NCI-H2081 treated with DMSO at 0.1 percent for 48 hours (cell line): ENCODE data around the gene DAB2IP.

ENCODE experiments used
- DNase-seq: peaks from one replicate; lab custom pipeline; 2025; lab: John Stamatoyannopoulos, UW

The DAB2IP gene

GRCh38 chr9:121663591-121663990 is 12.2 kb downstream of the DAB2IP start:
- no peak for DNase-seq

DNA sequence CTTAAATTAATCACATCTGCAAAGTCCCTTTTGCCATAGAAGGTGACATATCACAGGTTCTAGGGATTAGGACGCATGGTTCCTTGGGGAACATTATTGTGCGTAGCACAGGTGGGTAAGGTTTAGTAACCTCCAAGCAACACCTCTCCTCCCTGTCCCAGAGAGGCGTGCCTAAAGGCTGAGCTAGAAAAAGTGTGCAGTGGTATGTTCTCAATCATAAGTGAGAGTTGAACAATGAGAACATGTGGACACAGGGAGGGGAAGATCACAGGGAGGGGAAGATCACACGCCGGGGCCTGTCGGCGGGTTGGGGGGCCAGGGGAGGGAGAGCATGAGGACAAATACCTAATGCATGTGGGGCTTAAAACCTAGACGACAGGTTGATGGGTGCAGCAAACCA is 14.9 kb downstream of the DAB2IP start:
- no peak for DNase-seq

GRCh38 chr9:121667214-121667613 is 15.8 kb downstream of the DAB2IP start:
- no peak for DNase-seq

- no peak for DNase-seq
These were observed 16.5 kb downstream of the DAB2IP start for GRCh38 chr9:121667890-121668289.

GRCh38 chr9:121670431-121670830 is 19.0 kb downstream of the DAB2IP start:
- no peak for DNase-seq

GRCh38 chr9:121671612-121672155 is 20.2 kb downstream of the DAB2IP start:
- no peak for DNase-seq

GRCh38 chr9:121672213-121672612 is 20.8 kb downstream of the DAB2IP start:
- no peak for DNase-seq

DNA sequence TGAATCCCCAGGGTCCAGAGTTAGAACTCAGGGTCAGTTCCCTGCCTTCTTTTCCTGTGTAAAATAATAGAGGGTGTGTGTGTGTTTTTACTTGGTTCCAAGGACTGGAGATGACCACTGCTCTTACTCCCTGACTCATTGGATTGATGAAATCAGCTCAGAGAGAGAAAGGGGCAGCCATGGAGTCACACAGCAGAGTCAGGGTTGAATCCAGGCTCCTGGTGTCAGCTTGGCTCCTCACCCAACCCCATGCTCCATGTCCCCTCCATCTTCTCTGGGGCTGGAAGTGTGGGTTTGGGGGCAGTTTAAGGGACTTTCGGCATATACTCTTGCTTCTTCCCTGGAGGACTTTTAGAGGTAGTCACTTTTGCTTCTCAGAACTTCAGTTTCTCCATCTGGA is 21.6 kb downstream of the DAB2IP start:
- DNase-seq: no peak

DNA sequence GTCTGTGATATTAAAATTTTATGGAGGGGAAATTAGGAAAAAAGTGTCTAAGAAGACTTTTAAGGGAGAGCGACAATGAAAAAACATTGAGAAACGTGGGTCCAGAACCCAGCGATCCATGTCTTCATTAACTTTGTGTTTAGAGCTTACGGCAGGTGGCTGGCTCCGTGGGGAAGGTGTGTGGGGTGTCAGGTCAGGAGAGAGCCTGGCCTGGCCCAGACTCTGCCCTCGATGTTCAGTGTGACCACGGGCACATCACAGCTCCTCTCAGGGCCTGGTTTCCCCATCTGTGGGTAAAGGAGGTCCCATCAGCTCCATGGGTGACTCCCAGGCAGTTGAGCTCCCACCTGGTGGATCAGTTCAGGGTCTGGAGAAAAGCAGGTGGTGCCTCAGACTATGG is 22.1 kb downstream of the DAB2IP start:
- DNase-seq: no peak

- no peak for DNase-seq
These were observed 22.6 kb downstream of the DAB2IP start for GRCh38 chr9:121674017-121674416.

DNA sequence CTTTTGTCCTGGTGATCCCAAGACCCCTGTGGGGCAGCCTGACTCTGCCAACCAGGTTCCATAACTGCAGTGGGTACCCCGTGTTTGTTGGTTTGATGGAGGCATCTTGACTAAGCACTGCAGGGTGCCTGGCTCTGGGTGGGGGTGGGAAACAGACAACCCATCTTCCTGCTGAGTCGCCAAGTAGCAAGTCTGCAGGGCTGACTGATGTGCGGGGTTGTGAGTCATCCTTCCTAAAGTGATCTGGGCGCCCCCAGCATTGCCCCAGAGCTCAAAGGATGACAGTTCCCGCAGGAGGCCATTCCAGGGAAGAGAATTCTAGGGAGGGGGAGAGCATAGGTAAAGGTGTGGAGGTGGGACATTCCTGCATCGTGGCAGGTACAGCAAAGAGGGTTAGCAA is 23.5 kb downstream of the DAB2IP start:
- no peak for DNase-seq

- no peak for DNase-seq
These were observed 23.9 kb downstream of the DAB2IP start for GRCh38 chr9:121675381-121675780.

- DNase-seq: no peak
These were observed 24.8 kb downstream of the DAB2IP start for GRCh38 chr9:121675969-121676822.

- no peak for DNase-seq
These were observed 25.5 kb downstream of the DAB2IP start for GRCh38 chr9:121676926-121677325.

- no peak for DNase-seq
These were observed 27.1 kb downstream of the DAB2IP start for GRCh38 chr9:121678501-121679022.

DNA sequence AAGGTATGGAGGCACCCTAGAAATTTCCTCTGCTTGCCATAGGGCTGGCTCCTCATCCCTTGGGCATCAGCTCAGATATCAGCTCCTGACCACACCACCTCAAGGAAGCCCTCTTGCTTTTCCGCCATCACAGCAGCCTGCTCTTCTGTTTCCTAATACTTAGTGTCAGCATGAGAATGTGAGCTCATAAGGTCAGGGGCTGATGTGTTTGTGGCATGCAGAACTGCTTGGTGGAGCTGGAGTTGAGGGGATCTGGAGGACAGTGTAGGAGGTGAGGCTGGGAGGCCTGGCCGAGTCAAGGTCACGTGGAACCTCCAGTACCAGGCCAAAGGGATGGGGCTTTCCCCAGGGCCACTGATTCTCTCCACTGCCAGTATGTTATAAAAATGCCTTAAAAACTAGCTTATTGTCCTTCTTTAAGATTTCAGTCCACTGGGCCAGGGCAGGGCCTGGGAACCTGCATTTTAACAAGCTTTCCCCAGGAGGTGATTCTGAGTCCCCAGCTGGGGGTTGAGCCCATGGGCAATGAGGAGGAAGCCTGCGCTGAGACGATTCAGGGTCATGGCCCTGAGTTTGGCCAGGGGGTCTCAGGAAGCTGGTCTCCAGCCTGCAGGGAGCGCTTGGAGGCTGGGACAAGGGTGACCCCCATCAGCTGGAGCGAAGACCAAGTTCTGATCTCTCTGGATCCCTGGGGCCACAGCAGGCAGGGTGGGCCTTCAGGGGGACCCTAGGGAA is 28.6 kb downstream of the DAB2IP start:
- no peak for DNase-seq

DNA sequence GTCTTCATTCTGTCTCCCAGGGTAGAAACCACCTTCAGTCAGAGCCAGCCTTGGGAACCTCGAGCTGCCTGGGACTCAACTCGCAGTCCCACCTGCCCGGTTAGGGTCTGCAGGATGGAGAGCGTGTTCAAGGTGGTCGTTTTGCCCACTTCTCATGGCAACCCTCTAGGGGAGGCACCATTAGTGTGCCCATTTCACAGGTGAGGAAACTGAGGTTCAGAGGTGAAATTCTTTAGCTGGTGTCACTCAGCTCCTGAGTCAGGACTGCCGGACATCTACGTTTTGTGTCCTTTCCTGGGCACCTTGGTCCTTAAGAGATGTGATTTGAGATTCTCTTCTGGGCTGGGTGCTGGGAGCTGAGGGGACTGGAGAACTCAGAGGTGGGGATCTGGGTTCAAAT is 30.0 kb downstream of the DAB2IP start:
- no peak for DNase-seq

GRCh38 chr9:121682201-121682600 is 30.8 kb downstream of the DAB2IP start:
- no peak for DNase-seq

- no peak for DNase-seq
These were observed 31.6 kb downstream of the DAB2IP start for GRCh38 chr9:121682926-121683515.

- no peak for DNase-seq
These were observed 32.2 kb downstream of the DAB2IP start for GRCh38 chr9:121683652-121684051.

DNA sequence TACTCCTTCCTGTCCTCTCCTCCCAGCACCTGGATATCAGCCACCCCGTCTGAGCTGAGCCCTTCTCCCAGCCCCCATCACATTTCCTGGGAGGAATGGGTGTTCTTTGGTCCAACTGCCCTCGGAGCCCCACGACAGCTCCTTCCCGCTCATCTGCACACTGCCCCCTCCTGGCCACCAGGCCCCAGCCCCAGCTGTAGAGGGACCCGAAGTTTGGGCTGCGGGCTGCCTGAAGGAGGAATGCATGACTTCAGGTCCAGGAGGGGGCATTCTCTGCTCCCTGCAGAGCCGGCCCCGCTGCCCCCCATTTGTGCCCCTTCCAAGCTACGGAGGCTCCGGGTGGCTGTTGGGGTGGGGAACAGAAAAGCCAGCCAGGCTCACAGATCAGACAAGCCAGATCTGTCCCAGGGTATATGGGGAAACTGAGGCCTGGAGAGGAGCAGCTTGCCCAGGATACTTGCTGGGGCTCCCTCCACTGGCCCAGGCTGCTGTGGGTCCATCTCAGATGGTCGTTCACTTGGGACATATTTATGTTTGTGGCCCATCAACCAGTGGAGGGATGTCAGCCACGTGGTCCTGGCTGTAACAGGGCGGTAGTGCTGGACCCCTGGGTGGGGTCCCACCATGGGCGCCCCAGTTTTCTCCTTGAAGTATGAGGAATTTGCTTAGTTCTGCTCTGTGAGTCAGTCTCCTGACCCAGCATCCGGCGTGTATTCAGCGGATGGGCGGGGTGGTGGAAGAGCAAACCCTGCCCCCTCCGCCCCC is 33.1 kb downstream of the DAB2IP start:
- DNase-seq: no peak
